IMR-90 (cell line): ENCODE data around the gene SV2B. TPM values are rescaled to one million over a fixed set of nuclear protein-coding genes. Genes with fewer than 3 reads are reported as not detected.

Source experiments
- ATAC-seq: fragments of 200-7000 bp; cut with Tn5 transposase; 2 replicates; pipeline ENCODE4 v1.9.1; 2020; ENCODE audit warnings: low read depth, mild to moderate bottlenecking, moderate library complexity
- BruUV-seq: library from RNA; stranded (reverse); fragments of 400-500 nt; replicated peaks from 2 replicates; lab custom pipeline; 2021; lab: Mats Ljungman, UMichigan
- CTCF ChIA-PET: fragments of 300-600 bp; formaldehyde crosslinking; extraction: SDS; loops from one replicate; lab custom pipeline; 2021; ENCODE audit warnings: antibody characterized with exemption; lab: Yijun Ruan, JAX
- POLR2A ChIA-PET: fragments of 300-600 bp; sonication (Branson Sonifier 250); formaldehyde crosslinking; loops from one replicate; lab custom pipeline; 2022; ENCODE audit warnings: antibody characterized with exemption; ENCODE audit not compliant: unreplicated experiment; lab: Charles Lee
- DNase-seq: peaks from one replicate; pipeline ENCODE4 v3.0.0; 2013
- H2AFZ ChIP-seq: replicated peaks from 2 replicates; pipeline ENCODE3; 2013; ENCODE audit warnings: low read length, mild to moderate bottlenecking; ENCODE audit not compliant: poor library complexity
- H2AK5ac ChIP-seq: 2 replicates; pipeline ENCODE4 v1.6.1; 2013; ENCODE audit warnings: low read depth, low read length, inconsistent platforms
- H2AK9ac ChIP-seq: replicated peaks from 2 replicates; pipeline ENCODE3; 2013; ENCODE audit warnings: mild to moderate bottlenecking, low read depth, low read length, moderate library complexity; ENCODE audit not compliant: poor library complexity
- H2BK120ac ChIP-seq: 2 replicates; pipeline ENCODE4 v1.6.1; 2013; ENCODE audit warnings: low read depth, low read length, inconsistent platforms
- H2BK15ac ChIP-seq: 3 replicates; pipeline ENCODE4 v1.6.1; 2013; ENCODE audit warnings: low read depth, low read length, inconsistent platforms
- H2BK20ac ChIP-seq: 2 replicates; pipeline ENCODE4 v1.6.1; 2013; ENCODE audit warnings: low read depth, mild to moderate bottlenecking, inconsistent platforms, low read length, moderate library complexity
- H2BK5ac ChIP-seq: 2 replicates; pipeline ENCODE4 v1.6.1; 2013; ENCODE audit warnings: mild to moderate bottlenecking, low read depth, low read length, inconsistent platforms; ENCODE audit not compliant: poor library complexity, severe bottlenecking
- H3K14ac ChIP-seq: replicated peaks from 2 replicates; pipeline ENCODE4 v1.6.1; 2013; ENCODE audit warnings: low read depth, low read length, inconsistent platforms
- H3K18ac ChIP-seq: 2 replicates; pipeline ENCODE4 v1.6.1; 2013; ENCODE audit warnings: low read depth, low read length, control low read depth
- H3K23ac ChIP-seq: 2 replicates; pipeline ENCODE4 v1.6.1; 2013; ENCODE audit warnings: low read depth, low read length, inconsistent platforms
- H3K27ac ChIP-seq: 2 replicates; pipeline ENCODE4 v1.5.1; 2013; ENCODE audit warnings: mild to moderate bottlenecking, control low read depth, low read length; ENCODE audit not compliant: insufficient read depth
- H3K27me3 ChIP-seq: 2 replicates; pipeline ENCODE4 v1.6.1; 2013; ENCODE audit warnings: low read length; ENCODE audit not compliant: control insufficient read depth, insufficient read depth
- H3K36me3 ChIP-seq: 2 replicates; pipeline ENCODE4 v1.6.1; 2013; ENCODE audit warnings: low read length, mixed read lengths; ENCODE audit not compliant: control insufficient read depth, insufficient read depth
- H3K4ac ChIP-seq: 2 replicates; pipeline ENCODE4 v1.6.1; 2013; ENCODE audit warnings: low read depth, low read length, inconsistent platforms
- H3K4me1 ChIP-seq: 2 replicates; pipeline ENCODE4 v1.6.1; 2013; ENCODE audit warnings: low read length, mixed read lengths; ENCODE audit not compliant: control insufficient read depth, insufficient read depth
- H3K4me2 ChIP-seq: 2 replicates; pipeline ENCODE4 v1.6.1; 2013; ENCODE audit warnings: low read depth, mild to moderate bottlenecking, control low read depth, low read length, moderate library complexity
- H3K4me3 ChIP-seq: 2 replicates; pipeline ENCODE4 v1.5.1; 2013; ENCODE audit warnings: low read depth, mild to moderate bottlenecking, control low read depth, low read length, moderate library complexity; ENCODE audit not compliant: insufficient read depth
- H3K56ac ChIP-seq: 2 replicates; pipeline ENCODE4 v1.6.1; 2013; ENCODE audit warnings: low read length, inconsistent platforms; ENCODE audit not compliant: insufficient read depth; ENCODE audit errors: extremely low read depth
- H3K79me1 ChIP-seq, 2 experiments: 2 replicates each; pipeline ENCODE4 v1.6.1; 2013; ENCODE audit warnings: low read length in 2 of 2, inconsistent platforms in 1 of 2, low read depth in 1 of 2
- H3K9ac ChIP-seq: 2 replicates; pipeline ENCODE4 v1.6.1; 2013; ENCODE audit warnings: low read depth, low read length, control low read depth
- H3K9me1 ChIP-seq: 2 replicates; pipeline ENCODE4 v1.6.1; 2013; ENCODE audit warnings: low read length, inconsistent platforms; ENCODE audit not compliant: insufficient read depth
- H3K9me3 ChIP-seq: 2 replicates; pipeline ENCODE4 v1.6.1; 2013; ENCODE audit warnings: low read length; ENCODE audit not compliant: control insufficient read depth, insufficient read depth
- H4K20me1 ChIP-seq: 2 replicates; pipeline ENCODE4 v1.6.1; 2013; ENCODE audit warnings: low read length, inconsistent platforms; ENCODE audit not compliant: insufficient read depth
- H4K5ac ChIP-seq: 2 replicates; pipeline ENCODE4 v1.6.1; 2013; ENCODE audit warnings: mild to moderate bottlenecking, low read depth, low read length, control low read depth
- H4K8ac ChIP-seq, 2 experiments: 2 replicates each; pipeline ENCODE4 v1.6.1; 2013; ENCODE audit warnings: low read depth in 2 of 2, low read length in 2 of 2, control low read depth in 1 of 2, inconsistent platforms in 1 of 2
- H4K91ac ChIP-seq: 2 replicates; pipeline ENCODE4 v1.6.1; 2013; ENCODE audit warnings: low read depth, low read length, inconsistent platforms; ENCODE audit not compliant: insufficient read depth
- BHLHE40 ChIP-seq: fragments of 150-350 bp; IDR thresholded peaks from 2 replicates; pipeline ENCODE4 v1.6.1; 2016; ENCODE audit warnings: mild to moderate bottlenecking, low read depth, low read length
- CEBPB ChIP-seq: IDR thresholded peaks from 2 replicates; pipeline ENCODE4 v1.6.1; 2012; ENCODE audit warnings: low read depth, low read length, improper control_type of control experiment
- CHD1 ChIP-seq: IDR thresholded peaks from 2 replicates; pipeline ENCODE4 v1.6.1; 2012; ENCODE audit warnings: low read depth, low read length, improper control_type of control experiment
- ELK1 ChIP-seq: fragments of 150-350 bp; IDR thresholded peaks from 2 replicates; pipeline ENCODE4 v1.6.1; 2016; ENCODE audit warnings: low read depth, mild to moderate bottlenecking, low read length, moderate library complexity, borderline replicate concordance
- FOS ChIP-seq: fragments of 150-350 bp; IDR thresholded peaks from 2 replicates; pipeline ENCODE4 v1.6.1; 2016; ENCODE audit warnings: low read depth, low read length
- MAFK ChIP-seq: IDR thresholded peaks from 2 replicates; pipeline ENCODE4 v1.6.1; 2012; ENCODE audit warnings: low read depth, low read length, improper control_type of control experiment
- MAZ ChIP-seq: IDR thresholded peaks from 2 replicates; pipeline ENCODE4 v1.6.1; 2012; ENCODE audit warnings: low read depth, mild to moderate bottlenecking, low read length, improper control_type of control experiment, moderate library complexity, borderline replicate concordance
- MXI1 ChIP-seq: IDR thresholded peaks from 2 replicates; pipeline ENCODE4 v1.6.1; 2012; ENCODE audit warnings: low read depth, mild to moderate bottlenecking, low read length, moderate library complexity, borderline replicate concordance
- NFE2L2 ChIP-seq: fragments of 150-350 bp; IDR thresholded peaks from 2 replicates; pipeline ENCODE4 v1.6.1; 2016; ENCODE audit warnings: low read depth, mild to moderate bottlenecking, low read length
- POLR2A ChIP-seq: IDR thresholded peaks from 2 replicates; pipeline ENCODE4 v1.6.1; 2012; ENCODE audit warnings: mild to moderate bottlenecking, low read depth, low read length
- RAD21 ChIP-seq: IDR thresholded peaks from 2 replicates; pipeline ENCODE4 v1.6.1; 2012; ENCODE audit warnings: low read length, improper control_type of control experiment
- RCOR1 ChIP-seq: IDR thresholded peaks from 2 replicates; pipeline ENCODE4 v1.6.1; 2012; ENCODE audit warnings: mild to moderate bottlenecking, low read length, improper control_type of control experiment; ENCODE audit not compliant: insufficient replicate concordance
- RFX5 ChIP-seq: IDR thresholded peaks from 2 replicates; pipeline ENCODE4 v1.8.0; 2012; ENCODE audit warnings: low read depth, mild to moderate bottlenecking, low read length, moderate library complexity
- SMC3 ChIP-seq: fragments of 150-350 bp; IDR thresholded peaks from 2 replicates; pipeline ENCODE4 v1.6.1; 2016; ENCODE audit warnings: low read depth, mild to moderate bottlenecking, antibody characterized with exemption, low read length, moderate library complexity
- USF2 ChIP-seq: fragments of 150-350 bp; IDR thresholded peaks from 2 replicates; pipeline ENCODE4 v1.6.1; 2017; ENCODE audit warnings: mild to moderate bottlenecking, antibody characterized with exemption, low read length, low read depth
- WGBS, 2 experiments: methylation state at CpG; one replicate each; pipeline versions ENCODE4 v1.1.5 to v1.1.7; 2013; ENCODE audit warnings: missing lambda C conversion rate in 2 of 2; ENCODE audit not compliant: insufficient read length in 1 of 2; ENCODE audit errors: extremely low coverage in 2 of 2; 5-methylcytosine and 5-hydroxymethylcytosine counted together
- dilution Hi-C: fragments of 300-500 bp; cut with HindIII; formaldehyde crosslinking; loops from one replicate; pipeline ENCODE4 v1.14.3; 2018; ENCODE audit warnings: low sequenced_read_pairs; ENCODE audit not compliant: unreplicated experiment
- in situ Hi-C: fragments of 300-500 bp; cut with MboI; formaldehyde crosslinking; loops from 3 replicates; pipeline ENCODE4 v1.14.3; 2019; ENCODE audit warnings: low sequenced_read_pairs, inconsistent platforms, mixed read lengths
- intact Hi-C: fragments of 100-400 bp; cut with micrococcal nuclease; formaldehyde crosslinking; loops from 2 replicates; pipeline ENCODE4 v1.10.0; 2022
- polyA plus RNA-seq, 3 experiments: library from polyadenylated mRNA; depleted of rRNA; stranded (reverse); fragments of >200 nt; gene quantifications; 2 replicates each; pipeline ENCODE4 v1.2.3, GENCODE V29; 2012; ENCODE audit warnings: low replicate concordance in 1 of 3
- total RNA-seq: library from RNA; depleted of rRNA; stranded (reverse); fragments of >200 nt; gene quantifications from 2 replicates; pipeline ENCODE4 v1.2.3, GENCODE V29; 2012
- TF ChIP-seq, protein P1 (sequence below): conservative IDR thresholded peaks from 2 replicates; pipeline ENCODE4 v1.5.1; 2012; ENCODE audit warnings: mild to moderate bottlenecking, low read depth, low read length, improper control_type of control experiment

Gene SV2B
- total and polyA plus RNA-seq, 2 of the 4 experiments (the other 2 are of a cell fraction): not detected

DNA sequence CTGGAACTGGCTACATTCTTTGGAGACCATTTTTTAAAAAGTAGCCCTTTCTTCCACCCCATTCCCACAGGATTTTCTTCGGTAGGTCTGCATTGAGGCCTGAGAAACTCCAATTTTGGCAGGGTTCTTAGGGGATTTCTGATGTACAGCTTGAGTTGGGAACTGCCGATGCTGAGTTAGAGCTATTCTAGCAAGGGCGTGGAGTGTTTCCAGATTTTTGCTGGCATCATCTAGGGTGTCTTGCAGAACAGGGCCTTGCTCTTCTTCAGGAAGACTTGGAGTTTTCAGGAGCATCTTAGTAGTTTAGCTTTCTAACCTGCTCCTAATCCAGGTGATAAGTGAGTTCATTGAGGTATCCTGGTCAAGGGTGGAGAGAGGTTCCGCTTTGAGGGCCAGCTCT lies 41.0 kb downstream of the SV2B start:
- H3K9me1 ChIP-seq: no peaks in the 10 kb centered on the region
- H2BK5ac ChIP-seq: no peak overlapping the region
- BruUV-seq: no TSS peak
- 70% methylated on average over 2 of the region's 4 CpGs; no CpG with 5 or more reads in 1 of the 2 experiments for WGBS, 2 experiments
- in situ Hi-C loops: no loop called here
- H3K18ac ChIP-seq: no peak overlapping the region
- ChIA-PET CTCF (no interaction called here), POLR2A (no interaction called here)
- DNase-seq: no peak
- no peak overlapping the region for H3K56ac ChIP-seq
- no peaks in the 10 kb centered on the region for H3K27me3 ChIP-seq
- H3K23ac ChIP-seq: no peak overlapping the region
- H3K4me3 ChIP-seq: no peak overlapping the region
- no peak for ATAC-seq
- H3K9me3 ChIP-seq: no peaks in the 10 kb centered on the region
- no peak overlapping the region for H3K4me2 ChIP-seq
- no peak overlapping the region for H2BK15ac ChIP-seq
- no peak overlapping the region for H3K27ac ChIP-seq
- no peak overlapping the region for H3K4ac ChIP-seq
- H3K14ac ChIP-seq: no peak overlapping the region
- dilution Hi-C loops: no loop called here
- no peaks in the 10 kb centered on the region for H4K20me1 ChIP-seq
- no peaks in the 10 kb centered on the region for H3K79me1 ChIP-seq
- no peaks in the 10 kb centered on the region for H3K4me1 ChIP-seq
- H3K36me3 ChIP-seq: no peaks in the 10 kb centered on the region
- H4K91ac ChIP-seq: no peak overlapping the region
- H3K9ac ChIP-seq: no peak overlapping the region
- no peak overlapping the region for H2AFZ ChIP-seq
- no peak overlapping the region for H2BK120ac ChIP-seq
- no peak for TF ChIP-seq RCOR1
- TF ChIP-seq USF2: no peak
- TF ChIP-seq MXI1: no peak
- TF ChIP-seq MAZ: no peak
- TF ChIP-seq FOS: no peak
- TF ChIP-seq RAD21: no peak
- TF ChIP-seq ELK1: no peak
- no peak for TF ChIP-seq MAFK
- no peak for TF ChIP-seq BHLHE40
- TF ChIP-seq NFE2L2: no peak
- no peak for TF ChIP-seq CHD1
- TF ChIP-seq, protein P1, sequence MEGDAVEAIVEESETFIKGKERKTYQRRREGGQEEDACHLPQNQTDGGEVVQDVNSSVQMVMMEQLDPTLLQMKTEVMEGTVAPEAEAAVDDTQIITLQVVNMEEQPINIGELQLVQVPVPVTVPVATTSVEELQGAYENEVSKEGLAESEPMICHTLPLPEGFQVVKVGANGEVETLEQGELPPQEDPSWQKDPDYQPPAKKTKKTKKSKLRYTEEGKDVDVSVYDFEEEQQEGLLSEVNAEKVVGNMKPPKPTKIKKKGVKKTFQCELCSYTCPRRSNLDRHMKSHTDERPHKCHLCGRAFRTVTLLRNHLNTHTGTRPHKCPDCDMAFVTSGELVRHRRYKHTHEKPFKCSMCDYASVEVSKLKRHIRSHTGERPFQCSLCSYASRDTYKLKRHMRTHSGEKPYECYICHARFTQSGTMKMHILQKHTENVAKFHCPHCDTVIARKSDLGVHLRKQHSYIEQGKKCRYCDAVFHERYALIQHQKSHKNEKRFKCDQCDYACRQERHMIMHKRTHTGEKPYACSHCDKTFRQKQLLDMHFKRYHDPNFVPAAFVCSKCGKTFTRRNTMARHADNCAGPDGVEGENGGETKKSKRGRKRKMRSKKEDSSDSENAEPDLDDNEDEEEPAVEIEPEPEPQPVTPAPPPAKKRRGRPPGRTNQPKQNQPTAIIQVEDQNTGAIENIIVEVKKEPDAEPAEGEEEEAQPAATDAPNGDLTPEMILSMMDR: no peak
- TF ChIP-seq RFX5: no peak
- no peak for TF ChIP-seq CEBPB
- no peak for TF ChIP-seq POLR2A
- no peak for TF ChIP-seq SMC3
- intact Hi-C loops: no loop called here
- H2BK20ac ChIP-seq: no peak overlapping the region
- H2AK9ac ChIP-seq: no peak overlapping the region
- no peak overlapping the region for H2AK5ac ChIP-seq
- no peak overlapping the region for H4K8ac ChIP-seq
- H4K5ac ChIP-seq: no peak overlapping the region
